Measurements from ENCODE around the gene LRRC1.

Gene LRRC1

DNA sequence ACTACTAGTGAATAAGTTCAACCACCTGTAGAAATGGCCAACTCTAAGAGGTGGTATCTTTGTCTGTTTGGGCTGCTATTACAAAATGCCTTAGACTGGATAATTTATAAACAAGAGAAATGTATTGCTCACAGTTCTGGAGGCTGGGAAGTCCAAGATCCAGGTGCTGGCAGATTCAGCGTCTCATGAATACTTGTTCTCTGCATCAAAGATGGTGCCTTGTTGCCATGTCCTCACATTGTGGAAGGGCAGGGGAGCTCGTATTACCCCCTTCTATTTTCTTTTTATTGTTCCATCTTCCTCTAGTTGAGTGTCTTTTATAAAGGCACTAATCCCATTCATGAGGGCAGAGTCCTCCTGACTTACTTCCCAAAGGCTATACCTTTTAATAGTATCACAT, 58.0 kb downstream of the LRRC1 start:
- H3K4me3 ChIP-seq (ENCODE audit: severe bottlenecking): no peak overlapping the region
- DNase-seq (ENCODE audit: low spot score): no peak
- no peak overlapping the region for H3K27ac ChIP-seq (ENCODE audit: poor library complexity, severe bottlenecking)
- H3K36me3 ChIP-seq (ENCODE audit: low read depth): no peaks in the 10 kb centered on the region; the same call in 1 of the 2 replicates
- no peak for ATAC-seq (ENCODE audit: low read depth)
- H3K9me3 ChIP-seq (ENCODE audit: severe bottlenecking): no peaks in the 10 kb centered on the region
- H3K4me1 ChIP-seq (ENCODE audit: insufficient read depth, poor library complexity, severe bottlenecking): peaks cover 5% of the 10 kb centered on the region
- H3K27me3 ChIP-seq (ENCODE audit: insufficient read depth, poor library complexity, severe bottlenecking): no peaks in the 10 kb centered on the region
- TF ChIP-seq, protein P1, sequence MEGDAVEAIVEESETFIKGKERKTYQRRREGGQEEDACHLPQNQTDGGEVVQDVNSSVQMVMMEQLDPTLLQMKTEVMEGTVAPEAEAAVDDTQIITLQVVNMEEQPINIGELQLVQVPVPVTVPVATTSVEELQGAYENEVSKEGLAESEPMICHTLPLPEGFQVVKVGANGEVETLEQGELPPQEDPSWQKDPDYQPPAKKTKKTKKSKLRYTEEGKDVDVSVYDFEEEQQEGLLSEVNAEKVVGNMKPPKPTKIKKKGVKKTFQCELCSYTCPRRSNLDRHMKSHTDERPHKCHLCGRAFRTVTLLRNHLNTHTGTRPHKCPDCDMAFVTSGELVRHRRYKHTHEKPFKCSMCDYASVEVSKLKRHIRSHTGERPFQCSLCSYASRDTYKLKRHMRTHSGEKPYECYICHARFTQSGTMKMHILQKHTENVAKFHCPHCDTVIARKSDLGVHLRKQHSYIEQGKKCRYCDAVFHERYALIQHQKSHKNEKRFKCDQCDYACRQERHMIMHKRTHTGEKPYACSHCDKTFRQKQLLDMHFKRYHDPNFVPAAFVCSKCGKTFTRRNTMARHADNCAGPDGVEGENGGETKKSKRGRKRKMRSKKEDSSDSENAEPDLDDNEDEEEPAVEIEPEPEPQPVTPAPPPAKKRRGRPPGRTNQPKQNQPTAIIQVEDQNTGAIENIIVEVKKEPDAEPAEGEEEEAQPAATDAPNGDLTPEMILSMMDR (IDR thresholded peaks at IDR 0.05; ENCODE audit: poor library complexity, severe bottlenecking): no peak

- no peaks in the 10 kb centered on the region; the same call in 1 of the 2 replicates for H3K36me3 ChIP-seq (ENCODE audit: low read depth)
- ATAC-seq (ENCODE audit: low read depth) (peak; percentile 70), DNase-seq (ENCODE audit: low spot score) (no peak)
- TF ChIP-seq, protein P1 (IDR thresholded peaks at IDR 0.05; ENCODE audit: poor library complexity, severe bottlenecking): no peak
- H3K4me1 ChIP-seq (ENCODE audit: insufficient read depth, poor library complexity, severe bottlenecking): peaks cover 5% of the 10 kb centered on the region
- H3K27me3 ChIP-seq (ENCODE audit: insufficient read depth, poor library complexity, severe bottlenecking): no peaks in the 10 kb centered on the region
- H3K4me3 ChIP-seq (ENCODE audit: severe bottlenecking): no peak overlapping the region
- no peaks in the 10 kb centered on the region for H3K9me3 ChIP-seq (ENCODE audit: severe bottlenecking)
- no peak overlapping the region for H3K27ac ChIP-seq (ENCODE audit: poor library complexity, severe bottlenecking)
These were observed 60.2 kb downstream of the LRRC1 start for GRCh38 chr6:53854843-53855567.

- TF ChIP-seq, protein P1 (IDR thresholded peaks at IDR 0.05; ENCODE audit: poor library complexity, severe bottlenecking): no peak
- no peaks in the 10 kb centered on the region for H3K27me3 ChIP-seq (ENCODE audit: insufficient read depth, poor library complexity, severe bottlenecking)
- no peak overlapping the region for H3K4me3 ChIP-seq (ENCODE audit: severe bottlenecking)
- H3K4me1 ChIP-seq (ENCODE audit: insufficient read depth, poor library complexity, severe bottlenecking): peaks cover 5% of the 10 kb centered on the region
- H3K27ac ChIP-seq (ENCODE audit: poor library complexity, severe bottlenecking): no peak overlapping the region
- H3K36me3 ChIP-seq (ENCODE audit: low read depth): no peaks in the 10 kb centered on the region; the same call in 1 of the 2 replicates
- ATAC-seq (ENCODE audit: low read depth) (no peak), DNase-seq (ENCODE audit: low spot score) (no peak)
- no peaks in the 10 kb centered on the region for H3K9me3 ChIP-seq (ENCODE audit: severe bottlenecking)
These were observed 61.1 kb downstream of the LRRC1 start for GRCh38 chr6:53855940-53856339.

- peak; percentile 70 for ATAC-seq (ENCODE audit: low read depth)
These were observed 62.7 kb downstream of the LRRC1 start for GRCh38 chr6:53857318-53858094.

More at GRCh38 chr6:53857318-53858094, 62.7 kb downstream of the LRRC1 start:
- Histone ChIP-seq H3K27ac (ENCODE audit: poor library complexity, severe bottlenecking) (no peak overlapping the region), H3K4me3 (ENCODE audit: severe bottlenecking) (no peak overlapping the region), H3K4me1 (ENCODE audit: insufficient read depth, poor library complexity, severe bottlenecking) (peaks cover 5% of the 10 kb centered on the region), H3K36me3 (ENCODE audit: low read depth) (no peaks in the 10 kb centered on the region; the same call in 1 of the 2 replicates), H3K9me3 (ENCODE audit: severe bottlenecking) (no peaks in the 10 kb centered on the region), H3K27me3 (ENCODE audit: insufficient read depth, poor library complexity, severe bottlenecking) (no peaks in the 10 kb centered on the region)
- DNase-seq (ENCODE audit: low spot score): no peak
- TF ChIP-seq, protein P1 (IDR thresholded peaks at IDR 0.05; ENCODE audit: poor library complexity, severe bottlenecking): no peak

Data from RWPE2 (cell line).